HEK293T (cell line): ENCODE measurements around the gene ADGRB3.

Experiments
- ARNT ChIP-seq: fragments of 450-650 bp; IDR thresholded peaks from 2 replicates; pipeline ENCODE4 v1.6.1; 2017; ENCODE audit warnings: mild to moderate bottlenecking
- BHLHE40 ChIP-seq: fragments of 450-650 bp; IDR thresholded peaks from 2 replicates; pipeline ENCODE4 v1.6.1; 2016; ENCODE audit warnings: mild to moderate bottlenecking, moderate library complexity, borderline replicate concordance
- ELF4 ChIP-seq: fragments of 450-650 bp; IDR thresholded peaks from 2 replicates; pipeline ENCODE4 v1.6.1; 2017; ENCODE audit warnings: antibody characterized with exemption
- FOXA1 ChIP-seq: fragments of 450-650 bp; IDR thresholded peaks from 2 replicates; pipeline ENCODE4 v1.6.1; 2016; ENCODE audit warnings: mild to moderate bottlenecking
- FOXK2 ChIP-seq: fragments of 450-650 bp; IDR thresholded peaks from 2 replicates; pipeline ENCODE4 v1.6.1; 2016; ENCODE audit warnings: mild to moderate bottlenecking
- FOXM1 ChIP-seq: fragments of 450-650 bp; IDR thresholded peaks from 2 replicates; pipeline ENCODE4 v1.6.1; 2017; ENCODE audit warnings: mild to moderate bottlenecking, borderline replicate concordance
- NFRKB ChIP-seq: fragments of 450-650 bp; IDR thresholded peaks from 2 replicates; pipeline ENCODE4 v1.6.1; 2016; ENCODE audit warnings: mild to moderate bottlenecking, moderate library complexity
- PKNOX1 ChIP-seq: fragments of 450-650 bp; IDR thresholded peaks from 2 replicates; pipeline ENCODE4 v1.6.1; 2016
- SP1 ChIP-seq: fragments of 450-650 bp; IDR thresholded peaks from 2 replicates; pipeline ENCODE4 v1.6.1; 2017
- SUZ12 ChIP-seq: fragments of 450-650 bp; IDR thresholded peaks from 2 replicates; pipeline ENCODE4 v1.6.1; 2016; ENCODE audit warnings: mild to moderate bottlenecking
- TARDBP ChIP-seq: fragments of 450-650 bp; IDR thresholded peaks from 2 replicates; pipeline ENCODE4 v1.6.1; 2016
- ZNF384 ChIP-seq: fragments of 450-650 bp; IDR thresholded peaks from 2 replicates; pipeline ENCODE4 v1.6.1; 2016

DNA sequence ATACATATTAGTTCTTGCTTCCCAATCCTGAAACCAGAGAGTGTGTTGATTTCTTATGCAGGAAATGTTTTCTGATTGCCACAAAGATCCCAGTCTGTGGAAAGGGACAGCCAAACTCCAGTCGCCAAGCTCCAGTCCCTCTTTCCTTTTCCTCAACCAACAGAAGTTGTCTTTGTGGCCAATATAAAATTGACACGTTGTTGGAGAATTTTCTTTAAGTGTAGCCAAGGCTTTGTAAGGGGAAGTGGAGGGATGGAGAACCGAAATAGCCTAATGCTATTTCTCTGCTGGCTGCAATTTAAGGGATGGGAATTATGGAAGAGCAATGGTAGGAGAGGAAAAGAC lies 5.4 kb downstream of the ADGRB3 start:
- TF ChIP-seq SP1 = no peak
- TF ChIP-seq TARDBP = no peak
- no peak for TF ChIP-seq ARNT
- no peak for TF ChIP-seq BHLHE40
- TF ChIP-seq ZNF384 = no peak
- TF ChIP-seq FOXK2 = no peak
- TF ChIP-seq FOXM1 = no peak
- TF ChIP-seq SUZ12 = no peak
- no peak for TF ChIP-seq ELF4
- TF ChIP-seq FOXA1 = no peak
- TF ChIP-seq PKNOX1 = no peak
- TF ChIP-seq NFRKB = no peak
